Inflammatory macrophage treated with lipopolysaccharide for 1 hour (primary cell): ENCODE results near the gene PAX5.

Experiments used
- DNase-seq, 2 donors: peaks; one replicate each; pipeline ENCODE4 v3.0.0-alpha.2; 2020 to 2022

Gene PAX5

GRCh38 chr9:37036776-37037502 is 2.9 kb upstream of the PAX5 start:
- DNase-seq: peak; percentile 37 to 43

DNA sequence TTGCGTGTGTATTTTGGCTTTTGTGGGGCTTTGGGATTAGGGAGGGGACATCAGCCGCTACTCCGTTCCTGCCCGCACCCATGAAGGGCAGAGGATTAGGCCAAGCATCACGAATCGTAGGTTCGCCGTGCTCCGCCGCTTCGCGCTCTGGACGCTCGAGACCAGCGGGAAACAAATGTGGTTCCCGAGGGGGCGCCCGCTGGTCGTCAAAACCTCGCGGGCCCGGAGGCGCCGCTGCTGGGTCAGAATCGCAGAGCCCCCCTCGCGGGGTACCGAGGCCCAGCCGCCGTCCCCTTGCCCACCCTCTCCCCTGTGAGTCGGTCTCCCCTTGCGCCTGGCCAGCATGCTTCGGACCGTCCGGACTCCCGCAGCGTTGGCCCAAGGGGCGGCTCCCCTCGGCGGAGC is 2.3 kb upstream of the PAX5 start:
- DNase-seq: no peak

GRCh38 chr9:37035648-37036370 is 1.7 kb upstream of the PAX5 start:
- DNase-seq: peak in 1 of 2 donors; percentile 9

GRCh38 chr9:37034938-37035647 is 1.0 kb upstream of the PAX5 start:
- peak in 1 of 2 donors; percentile 5 for DNase-seq

DNA sequence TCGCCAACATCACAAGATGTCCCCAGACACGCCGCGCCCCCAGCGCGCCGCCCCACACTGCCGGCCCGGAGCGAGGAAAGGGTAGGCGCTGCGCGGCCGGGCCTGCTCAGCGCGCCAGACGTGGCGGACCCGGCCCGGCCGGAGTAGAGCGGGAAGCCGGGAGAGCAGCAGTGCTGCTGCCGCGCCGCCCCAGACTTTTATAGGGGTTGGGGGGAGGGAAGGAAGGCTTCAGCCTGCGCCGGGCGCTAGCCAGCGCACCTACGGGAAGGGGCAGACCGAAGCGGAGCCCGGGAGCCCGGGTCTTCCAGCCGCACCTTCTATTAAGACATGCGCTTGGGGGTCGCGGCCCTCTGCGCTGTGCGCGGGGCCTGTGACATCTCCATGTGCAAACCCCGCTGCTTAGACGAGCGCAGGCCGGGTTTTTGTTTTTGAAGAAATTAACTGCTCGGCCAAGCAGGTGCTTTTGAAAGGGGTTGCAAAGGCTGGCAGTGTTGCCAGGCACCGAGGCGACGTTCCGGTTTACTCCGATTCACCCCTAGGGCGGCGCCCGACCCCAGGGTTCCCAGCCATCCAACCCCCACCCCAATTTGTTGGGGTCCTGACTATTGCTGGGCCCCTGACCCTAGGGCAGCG is 353 bp upstream of the PAX5 start:
- DNase-seq: peak; percentile 49 to 64

- DNase-seq: no peak
Observed at GRCh38 chr9:37033141-37033540, 927 bp downstream of the PAX5 start.

GRCh38 chr9:37032713-37033112 is 1.4 kb downstream of the PAX5 start:
- DNase-seq: no peak

DNA sequence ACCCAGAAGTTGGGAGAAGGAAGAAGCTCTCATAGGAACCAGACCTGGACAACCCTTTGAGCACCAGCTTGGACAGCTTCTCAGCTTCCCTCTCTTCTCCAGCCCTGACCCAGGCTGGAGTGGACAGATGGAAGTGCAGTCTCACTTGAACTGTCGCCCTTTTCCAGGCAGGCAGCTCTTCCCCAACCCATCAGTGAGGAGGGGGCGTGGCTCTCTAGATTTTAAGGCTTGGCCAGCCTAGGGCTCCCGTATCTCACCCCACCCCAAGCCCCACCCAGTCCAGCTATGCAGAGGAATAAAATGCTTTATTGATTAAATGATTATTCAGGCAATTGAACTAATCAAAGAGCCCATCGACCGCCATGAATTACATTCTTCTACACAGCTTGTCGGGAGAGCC is 2.2 kb downstream of the PAX5 start:
- DNase-seq: no peak

- no peak for DNase-seq
Observed at GRCh38 chr9:37031081-37031480, 3.0 kb downstream of the PAX5 start.

- no peak for DNase-seq
Observed at GRCh38 chr9:37030611-37030939, 3.5 kb downstream of the PAX5 start.

- no peak for DNase-seq
Observed at GRCh38 chr9:37029776-37030610, 4.1 kb downstream of the PAX5 start.

- DNase-seq: no peak
Observed at GRCh38 chr9:37029304-37029775, 4.7 kb downstream of the PAX5 start.

DNA sequence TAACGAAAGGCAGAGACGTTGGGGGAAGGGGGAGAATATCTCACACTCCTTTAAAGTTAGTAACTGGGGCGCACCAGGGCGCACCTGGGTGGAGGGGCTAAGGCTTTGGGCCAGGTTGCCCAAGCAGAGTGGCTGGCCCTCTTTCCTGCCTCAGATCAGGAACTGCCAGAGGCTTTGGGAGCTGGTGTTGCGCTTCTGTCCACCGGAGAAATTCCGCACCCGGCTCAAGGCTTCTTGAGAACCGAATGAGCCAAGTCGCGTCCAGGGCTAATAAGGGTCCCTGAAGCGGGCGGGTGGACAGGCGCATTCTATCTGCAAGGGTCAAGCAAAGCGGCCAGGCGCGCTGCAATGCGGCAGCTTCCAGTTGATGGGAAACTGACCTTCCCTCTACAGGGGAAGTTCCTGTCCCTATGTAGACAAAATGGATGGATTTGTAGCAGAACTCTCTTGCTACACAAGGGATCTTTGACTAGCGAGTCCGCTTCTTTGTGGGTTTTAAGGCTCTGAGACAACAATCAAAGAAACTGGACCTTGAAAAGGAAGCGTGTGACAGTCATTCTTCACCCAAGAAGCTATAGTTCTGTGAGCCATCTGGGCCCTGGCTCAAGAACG is 5.5 kb downstream of the PAX5 start:
- DNase-seq: no peak

DNA sequence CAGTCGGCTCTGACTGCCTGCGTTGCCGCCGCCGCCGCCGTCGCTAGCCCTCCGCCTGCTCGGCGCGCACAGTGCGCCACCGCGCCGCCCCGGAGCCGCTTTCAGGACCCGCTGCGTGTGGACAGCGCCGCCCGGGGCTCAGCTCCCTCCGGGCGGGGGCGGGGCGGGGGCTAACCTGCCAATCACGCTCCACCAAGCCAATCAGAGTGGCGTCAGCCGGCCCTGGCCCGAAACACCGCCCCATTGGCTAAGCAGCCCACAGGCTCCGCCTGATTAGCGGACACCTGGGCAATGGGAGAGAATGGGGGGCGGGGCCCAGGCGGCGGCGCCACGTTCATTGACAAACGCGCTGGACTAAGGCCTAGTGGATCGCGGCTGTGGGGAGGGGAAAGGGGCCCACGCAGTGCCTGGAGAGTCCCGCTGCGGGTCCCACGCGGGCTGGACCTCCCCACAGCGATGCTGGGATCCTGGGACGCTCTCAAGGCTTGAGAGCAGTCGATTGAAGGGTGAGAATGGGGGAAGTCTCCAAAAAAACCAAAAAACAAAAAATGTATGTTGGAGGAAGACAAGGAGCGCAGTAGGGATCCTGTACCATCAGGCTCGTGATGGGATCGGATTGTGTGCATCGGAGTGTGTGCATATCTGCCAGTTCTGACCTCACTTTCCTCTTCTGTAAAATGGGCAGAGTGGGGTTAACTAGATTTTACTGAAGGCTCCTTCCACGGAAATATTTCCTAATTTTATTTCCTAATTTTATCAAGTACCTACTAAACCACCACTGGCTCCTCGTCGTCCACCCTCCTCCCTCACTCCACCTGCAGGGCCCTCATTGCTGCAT is 6.3 kb downstream of the PAX5 start:
- peak; percentile 70 to 75 for DNase-seq

GRCh38 chr9:37026931-37027581 is 7.0 kb downstream of the PAX5 start:
- DNase-seq: no peak

GRCh38 chr9:37026113-37026930 is 7.7 kb downstream of the PAX5 start:
- DNase-seq: no peak

GRCh38 chr9:37025823-37026112 is 8.3 kb downstream of the PAX5 start:
- DNase-seq: no peak

GRCh38 chr9:37025071-37025822 is 8.8 kb downstream of the PAX5 start:
- peak in 1 of 2 donors; percentile 37 for DNase-seq

DNA sequence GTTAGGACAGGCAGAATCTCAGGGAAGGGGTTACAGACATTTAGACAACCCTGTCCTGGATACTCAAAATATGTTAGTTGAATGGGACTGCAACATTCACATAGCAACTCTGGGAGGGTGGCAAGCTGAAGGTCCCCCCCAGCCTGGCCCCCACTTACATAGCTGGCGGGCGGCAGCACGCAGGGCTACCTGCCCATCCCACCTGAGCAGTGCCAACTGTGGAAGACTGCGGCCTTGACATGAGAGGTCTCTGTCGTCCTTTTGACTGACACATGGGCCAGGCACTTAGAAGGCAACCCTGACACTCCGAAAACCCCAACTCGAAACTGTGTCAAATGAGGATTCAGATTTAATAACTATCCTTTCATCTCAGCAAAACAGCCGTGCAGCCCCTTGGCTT is 16.5 kb downstream of the PAX5 start:
- no peak for DNase-seq
